Measurements from ENCODE around the gene U2AF2.
A peak's percentile ranks its signal among the peaks of the same experiment; 100 is the strongest.

The U2AF2 gene

DNA sequence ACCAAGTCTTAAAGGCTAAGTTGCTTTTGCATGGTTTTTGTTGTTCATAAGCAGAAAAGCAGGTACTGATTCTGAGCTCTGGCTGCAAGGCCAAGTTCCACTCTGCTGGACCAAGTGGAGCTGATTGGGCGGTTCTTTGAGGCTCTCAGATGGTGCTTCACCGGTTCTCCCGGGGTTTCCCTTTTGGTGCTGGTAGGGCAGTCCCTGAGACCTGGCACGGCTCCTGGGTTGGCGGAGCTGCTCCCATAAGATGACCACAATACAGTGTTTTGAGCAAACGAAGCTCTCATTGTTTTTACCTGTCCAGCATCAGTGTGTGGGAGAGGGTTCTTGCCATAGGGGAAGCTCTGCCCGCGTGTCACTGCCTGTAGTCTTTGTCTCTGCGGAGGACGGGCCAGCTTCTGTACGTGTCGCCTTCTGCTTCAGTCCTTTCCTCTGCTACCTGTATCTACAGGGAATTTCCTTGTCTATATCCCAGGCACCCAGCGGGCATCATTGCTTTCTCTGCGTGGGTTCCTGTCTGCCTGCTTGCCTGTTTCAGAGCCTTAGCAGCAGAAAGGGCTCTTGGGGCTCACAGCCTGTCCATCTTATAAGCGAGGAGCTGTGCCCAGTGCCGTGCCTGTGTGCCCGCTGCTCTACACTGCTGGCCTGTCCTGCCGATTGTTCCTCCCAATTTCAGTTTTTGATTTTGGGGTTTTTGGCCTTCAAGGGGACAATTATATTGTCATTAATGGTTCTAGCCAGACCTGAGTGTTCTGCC, 2.3 kb downstream of the U2AF2 start:
- peak overlapping the region; percentile 100 for H3K27ac ChIP-seq
- TF ChIP-seq, protein P1, sequence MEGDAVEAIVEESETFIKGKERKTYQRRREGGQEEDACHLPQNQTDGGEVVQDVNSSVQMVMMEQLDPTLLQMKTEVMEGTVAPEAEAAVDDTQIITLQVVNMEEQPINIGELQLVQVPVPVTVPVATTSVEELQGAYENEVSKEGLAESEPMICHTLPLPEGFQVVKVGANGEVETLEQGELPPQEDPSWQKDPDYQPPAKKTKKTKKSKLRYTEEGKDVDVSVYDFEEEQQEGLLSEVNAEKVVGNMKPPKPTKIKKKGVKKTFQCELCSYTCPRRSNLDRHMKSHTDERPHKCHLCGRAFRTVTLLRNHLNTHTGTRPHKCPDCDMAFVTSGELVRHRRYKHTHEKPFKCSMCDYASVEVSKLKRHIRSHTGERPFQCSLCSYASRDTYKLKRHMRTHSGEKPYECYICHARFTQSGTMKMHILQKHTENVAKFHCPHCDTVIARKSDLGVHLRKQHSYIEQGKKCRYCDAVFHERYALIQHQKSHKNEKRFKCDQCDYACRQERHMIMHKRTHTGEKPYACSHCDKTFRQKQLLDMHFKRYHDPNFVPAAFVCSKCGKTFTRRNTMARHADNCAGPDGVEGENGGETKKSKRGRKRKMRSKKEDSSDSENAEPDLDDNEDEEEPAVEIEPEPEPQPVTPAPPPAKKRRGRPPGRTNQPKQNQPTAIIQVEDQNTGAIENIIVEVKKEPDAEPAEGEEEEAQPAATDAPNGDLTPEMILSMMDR (conservative IDR thresholded peaks at IDR 0.05), result no peak

DNA sequence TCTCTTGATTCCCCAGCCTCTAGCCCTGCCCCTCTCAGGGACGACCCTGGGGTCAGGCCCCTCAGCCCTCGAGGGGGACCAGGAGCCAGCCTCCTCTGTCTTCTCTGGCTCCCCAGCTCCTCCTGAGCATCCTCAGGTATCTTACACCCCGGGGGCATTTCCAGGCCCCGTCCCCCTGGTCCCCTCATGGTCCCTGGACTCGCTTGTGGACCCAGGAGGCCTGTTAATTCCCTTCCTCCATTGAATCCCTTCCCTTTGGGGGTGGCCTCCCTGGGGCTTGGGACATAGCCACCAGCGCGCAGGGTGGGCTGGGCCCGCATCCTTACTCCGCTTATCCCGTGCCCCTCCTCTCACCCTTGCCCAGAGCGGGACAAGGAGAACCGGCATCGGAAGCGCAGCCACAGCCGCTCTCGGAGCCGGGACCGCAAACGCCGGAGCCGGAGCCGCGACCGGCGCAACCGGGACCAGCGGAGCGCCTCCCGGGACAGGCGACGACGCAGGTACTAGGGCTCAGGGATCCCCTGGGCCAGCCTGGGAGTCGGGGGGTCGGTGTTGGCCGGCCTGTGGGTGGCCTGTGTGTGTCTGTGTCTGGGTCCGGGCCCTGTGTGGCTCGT, 4.1 kb downstream of the U2AF2 start:
- TF ChIP-seq, protein P1 (conservative IDR thresholded peaks at IDR 0.05), result no peak
- peak overlapping the region; percentile 100; the same call in 1 of the 2 replicates for H3K27ac ChIP-seq

DNA sequence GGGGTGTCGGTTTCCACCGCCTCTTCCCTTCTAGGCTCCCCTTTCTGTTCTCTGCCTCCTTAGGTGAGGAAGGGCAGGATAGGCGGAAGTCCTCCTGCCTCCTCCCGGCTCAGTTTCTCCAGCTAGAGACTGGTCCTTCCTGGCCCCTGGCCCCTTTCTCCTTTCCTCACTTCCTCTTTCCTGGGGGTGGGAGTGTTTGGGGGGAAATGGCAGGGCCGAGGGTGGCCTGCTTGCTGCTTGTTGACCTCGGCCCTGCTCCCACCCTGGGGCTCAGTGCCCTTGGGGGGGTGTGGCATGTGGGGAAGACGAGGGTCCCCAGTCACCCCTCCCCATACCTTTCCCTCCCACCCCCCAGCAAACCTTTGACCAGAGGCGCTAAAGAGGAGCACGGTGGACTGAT, 5.0 kb downstream of the U2AF2 start:
- TF ChIP-seq, protein P1 (conservative IDR thresholded peaks at IDR 0.05), result no peak
- H3K27ac ChIP-seq, result peak overlapping the region; percentile 100; the same call in 1 of the 2 replicates

DNA sequence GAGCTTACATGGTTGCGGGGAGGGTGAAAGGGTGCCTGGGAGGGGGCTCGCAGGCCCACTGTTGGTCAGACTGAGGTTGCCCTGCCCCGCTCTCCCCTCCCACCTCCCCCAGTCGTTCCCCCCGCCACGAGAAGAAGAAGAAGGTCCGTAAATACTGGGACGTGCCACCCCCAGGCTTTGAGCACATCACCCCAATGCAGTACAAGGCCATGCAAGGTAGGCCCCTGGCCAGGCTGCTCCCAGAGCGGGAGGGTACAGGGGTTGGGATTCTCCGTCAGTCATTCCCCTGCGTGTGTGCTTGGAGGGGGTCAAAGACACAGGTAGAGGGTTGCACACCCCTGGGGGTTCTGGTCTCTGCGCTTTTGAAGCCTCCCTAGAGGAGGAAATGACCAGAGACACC, 5.6 kb downstream of the U2AF2 start:
- H3K27ac ChIP-seq, result no peak overlapping the region
- TF ChIP-seq, protein P1 (conservative IDR thresholded peaks at IDR 0.05), result no peak

DNA sequence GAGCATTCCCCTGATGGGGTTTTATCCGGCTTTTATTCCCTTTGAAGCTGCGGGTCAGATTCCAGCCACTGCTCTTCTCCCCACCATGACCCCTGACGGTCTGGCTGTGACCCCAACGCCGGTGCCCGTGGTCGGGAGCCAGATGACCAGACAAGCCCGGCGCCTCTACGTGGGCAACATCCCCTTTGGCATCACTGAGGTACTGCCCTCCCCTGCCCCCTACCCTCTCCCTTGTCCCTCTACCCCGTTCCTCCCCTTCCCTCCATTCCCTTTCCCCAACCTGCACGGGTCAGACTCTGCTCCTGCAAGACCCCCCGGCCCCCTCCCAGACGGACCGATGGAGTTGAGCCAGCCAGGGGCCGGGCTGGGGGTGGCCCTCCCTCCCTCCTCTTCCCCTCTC, 6.2 kb downstream of the U2AF2 start:
- no peak overlapping the region for H3K27ac ChIP-seq
- TF ChIP-seq, protein P1 (conservative IDR thresholded peaks at IDR 0.05), result no peak

DNA sequence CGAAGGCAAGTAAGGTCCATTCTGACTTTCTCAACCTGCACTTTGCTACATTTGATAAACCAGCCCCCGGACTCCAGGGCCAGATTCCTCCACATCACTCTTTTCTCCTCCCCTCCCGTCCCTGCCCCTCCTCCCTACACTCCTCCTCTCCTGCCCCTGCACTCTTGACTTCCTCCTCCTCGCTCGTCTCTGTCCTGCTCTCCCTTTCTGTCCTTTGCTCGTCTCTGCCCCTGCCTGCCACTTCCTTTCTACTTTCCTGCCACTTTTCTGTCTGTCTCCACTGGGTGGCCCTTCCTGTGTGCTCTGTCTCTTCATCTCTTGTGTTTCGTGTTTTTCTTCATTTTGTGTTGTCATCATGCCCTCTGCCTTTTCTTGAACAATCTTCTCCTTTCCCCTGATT, 7.0 kb downstream of the U2AF2 start:
- TF ChIP-seq, protein P1 (conservative IDR thresholded peaks at IDR 0.05), result no peak
- no peak overlapping the region for H3K27ac ChIP-seq

DNA sequence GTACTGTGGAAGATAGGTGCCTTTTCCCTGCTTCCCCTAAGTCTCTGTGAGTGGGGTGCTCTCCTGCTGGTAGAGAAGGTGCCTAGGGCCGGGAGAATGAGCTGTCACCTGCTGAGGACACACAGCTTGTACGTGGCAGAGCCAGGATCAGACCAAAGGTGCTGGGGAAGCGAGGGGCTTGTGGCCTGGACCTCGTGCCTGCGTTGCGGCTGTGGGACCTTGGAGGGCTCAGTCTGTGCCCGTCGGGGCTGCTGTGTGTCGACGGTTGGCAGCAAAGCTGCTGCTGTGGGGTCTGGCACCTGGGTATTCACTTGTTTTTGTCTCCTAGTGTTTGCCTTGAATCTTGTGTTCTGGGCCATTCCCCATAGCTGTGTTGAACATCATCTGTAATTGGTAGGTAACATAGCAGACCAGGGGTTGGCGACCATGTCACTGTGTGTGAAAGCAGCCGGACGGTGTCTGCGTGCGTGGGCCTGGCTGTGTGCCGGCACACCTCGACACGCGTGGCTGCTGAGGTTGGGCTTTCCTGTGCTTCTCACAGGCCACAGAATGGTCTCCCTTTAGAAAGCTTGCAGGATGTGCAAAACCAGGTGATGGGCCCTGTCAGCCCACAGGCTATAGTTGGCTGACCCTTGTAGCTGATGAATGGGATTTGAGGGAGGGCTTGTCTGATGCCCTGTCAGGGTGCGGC, 9.2 kb downstream of the U2AF2 start:
- no peak overlapping the region for H3K27ac ChIP-seq
- TF ChIP-seq, protein P1 (conservative IDR thresholded peaks at IDR 0.05), result no peak
